H1 (cell line): ENCODE measurements around the gene TMPRSS2. TPM values are rescaled to one million over a fixed set of nuclear protein-coding genes. Genes with fewer than 3 reads are reported as not detected.

Source experiments
- BRCA1 ChIP-seq: IDR thresholded peaks from 2 replicates; pipeline ENCODE4 v1.6.1; 2012; ENCODE audit warnings: low read depth, low read length, improper control_type of control experiment
- CTBP2 ChIP-seq: IDR thresholded peaks from 2 replicates; pipeline ENCODE4 v1.7.0; 2011; ENCODE audit warnings: borderline replicate concordance, mild to moderate bottlenecking, moderate library complexity, mixed read lengths, low read length; ENCODE audit not compliant: insufficient read depth, insufficient read length
- KDM1A ChIP-seq: fragments of 200-600, 300-600 bp; sonication (generic); IDR thresholded peaks from 2 replicates; pipeline ENCODE4 v1.7.1; 2016; ENCODE audit warnings: mild to moderate bottlenecking, low read length, borderline replicate concordance
- SP2 ChIP-seq: IDR thresholded peaks from 2 replicates; pipeline ENCODE4 v1.6.1; 2012; ENCODE audit warnings: mild to moderate bottlenecking, low read length, inconsistent platforms
- polyA plus RNA-seq, 7 experiments: library from polyadenylated mRNA; depleted of rRNA in 3 of 7; stranded (reverse) in 5 of 7; unstranded in 2 of 7; fragments of >200 nt in 5 of 7; fragments of 200-250 nt in 2 of 7; gene quantifications; 1 replicate in 5 of 7; 2 replicates in 1 of 7; 4 replicates in 1 of 7; pipeline versions ENCODE4 v1.2.1 to v1.2.3, GENCODE V29; 2011 to 2013; ENCODE audit warnings: missing spikeins in 2 of 7, mixed read lengths in 2 of 7
- total RNA-seq: library from RNA; stranded (reverse); fragmentation: NEBNext Ultra II Directional; extraction: Animal tissue kit (Norgen Biotek cat#: 25700); gene quantifications from 2 replicates; pipeline ENCODE4 v1.2.1, GENCODE V29; 2021

TMPRSS2 gene
- total and polyA plus RNA-seq, 2 of the 8 experiments (the other 6 are each of a cell fraction or from before 2014, with no cell fraction given): 9.2 to 11.0 TPM

GRCh38 chr21:41465176-41465781, 42.7 kb downstream of the TMPRSS2 start (continued):
- TF ChIP-seq CTBP2: no peak
- no peak for TF ChIP-seq BRCA1
- TF ChIP-seq SP2: no peak
- TF ChIP-seq KDM1A: no peak
- TF ChIP-seq, all 59 proteins: peak for 0
